Suprapubic skin (tissue), 4 donors: ENCODE data around the gene MRPL4. TPM values are rescaled to one million over a fixed set of nuclear protein-coding genes. Genes with fewer than 3 reads are reported as not detected.

Source experiments
- DNase-seq, 2 donors: peaks; one replicate each; pipeline ENCODE4 v3.0.0-alpha.2; 2019; ENCODE audit warnings: low spot score in 2 of 2
- H3K27ac ChIP-seq: fragments of 200-600 bp; sonication (generic); one replicate; pipeline ENCODE4 v1.5.1; 2019
- H3K27me3 ChIP-seq: fragments of 200-600 bp; sonication (generic); one replicate; pipeline ENCODE4 v1.5.1; 2019
- H3K36me3 ChIP-seq: fragments of 200-600 bp; sonication (generic); one replicate; pipeline ENCODE4 v1.5.1; 2019
- H3K4me1 ChIP-seq: fragments of 200-600 bp; sonication (generic); one replicate; pipeline ENCODE4 v1.5.1; 2019
- H3K4me3 ChIP-seq: fragments of 200-600 bp; sonication (generic); one replicate; pipeline ENCODE4 v1.5.1; 2019; ENCODE audit warnings: mild to moderate bottlenecking
- H3K9me3 ChIP-seq: fragments of 200-600 bp; sonication (generic); one replicate; pipeline ENCODE4 v1.5.1; 2019
- EP300 ChIP-seq: sonication (generic); formaldehyde crosslinking; IDR thresholded peaks from one replicate; pipeline ENCODE4 v1.6.1; 2017; ENCODE audit warnings: antibody characterized with exemption
- WGBS: methylation state at CpG from one replicate; pipeline ENCODE4 v1.1.5; 2018; 5-methylcytosine and 5-hydroxymethylcytosine counted together
- total RNA-seq, 4 donors: library from RNA; depleted of rRNA; stranded (reverse); fragments of >200 nt; gene quantifications; one replicate each; pipeline ENCODE4 v1.1.0, GENCODE V29; 2016
- TF ChIP-seq, protein P1 (sequence below), 2 donors: fragments of 200-600 bp in 1 of 2; fragments of 450-650 bp in 1 of 2; sonication (generic) in 1 of 2; IDR thresholded peaks; one replicate each; pipeline ENCODE4 v1.5.1; 2016 to 2019; ENCODE audit warnings: antibody characterized with exemption in 2 of 2, mild to moderate bottlenecking in 1 of 2, moderate library complexity in 1 of 2

MRPL4 gene
- total RNA-seq, 4 donors from 2014 or later = 53.3 to 108 (median 77.3) TPM

DNA sequence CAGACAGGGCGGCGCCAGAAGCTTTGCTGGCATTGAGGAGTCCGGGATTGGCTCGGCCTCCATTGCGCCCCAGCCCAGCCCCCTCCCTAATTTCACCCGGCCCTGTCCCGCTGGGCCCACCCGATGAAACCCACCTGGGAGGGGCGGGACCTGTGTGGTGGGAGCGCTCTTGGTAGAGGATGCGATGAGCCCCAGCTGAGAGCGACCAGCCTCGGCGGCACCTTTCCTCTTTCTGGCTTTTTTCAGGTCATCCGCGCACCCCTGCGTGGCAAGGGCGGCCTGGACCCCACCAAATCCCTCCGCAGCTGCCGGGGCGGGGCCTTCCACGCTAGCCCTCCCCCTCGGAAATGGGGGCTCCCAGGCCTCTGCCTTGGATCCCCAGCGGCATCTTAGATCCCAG is 57.4 kb downstream of the MRPL4 start, which contains the start of gene ZGLP1:
Gene ZGLP1 (minus strand): TSS at position 393 of the 400 bp plus-strand sequence.
- no peak for DNase-seq
- Histone ChIP-seq H3K27ac (no peak within 1 kb of the TSS), H3K4me3 (no peak within 1 kb of the TSS), H3K4me1 (no peaks in the 10 kb centered on the region), H3K36me3 (peaks cover 13% of the 10 kb centered on the region), H3K9me3 (no peaks in the 10 kb centered on the region), H3K27me3 (no peaks in the 10 kb centered on the region)
- TF ChIP-seq, protein P1, sequence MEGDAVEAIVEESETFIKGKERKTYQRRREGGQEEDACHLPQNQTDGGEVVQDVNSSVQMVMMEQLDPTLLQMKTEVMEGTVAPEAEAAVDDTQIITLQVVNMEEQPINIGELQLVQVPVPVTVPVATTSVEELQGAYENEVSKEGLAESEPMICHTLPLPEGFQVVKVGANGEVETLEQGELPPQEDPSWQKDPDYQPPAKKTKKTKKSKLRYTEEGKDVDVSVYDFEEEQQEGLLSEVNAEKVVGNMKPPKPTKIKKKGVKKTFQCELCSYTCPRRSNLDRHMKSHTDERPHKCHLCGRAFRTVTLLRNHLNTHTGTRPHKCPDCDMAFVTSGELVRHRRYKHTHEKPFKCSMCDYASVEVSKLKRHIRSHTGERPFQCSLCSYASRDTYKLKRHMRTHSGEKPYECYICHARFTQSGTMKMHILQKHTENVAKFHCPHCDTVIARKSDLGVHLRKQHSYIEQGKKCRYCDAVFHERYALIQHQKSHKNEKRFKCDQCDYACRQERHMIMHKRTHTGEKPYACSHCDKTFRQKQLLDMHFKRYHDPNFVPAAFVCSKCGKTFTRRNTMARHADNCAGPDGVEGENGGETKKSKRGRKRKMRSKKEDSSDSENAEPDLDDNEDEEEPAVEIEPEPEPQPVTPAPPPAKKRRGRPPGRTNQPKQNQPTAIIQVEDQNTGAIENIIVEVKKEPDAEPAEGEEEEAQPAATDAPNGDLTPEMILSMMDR (IDR thresholded peaks at IDR 0.05) = no peak
- no peak for TF ChIP-seq EP300
- 88% methylated on average over 19 of the region's 24 CpGs for WGBS

Other genes starting within 250 kb of the MRPL4 start
- 10 to 100 TPM; 13.4 to 30.6 (median 18.8) TPM for gene COL5A3, start 241.7 kb upstream of the MRPL4 start, total RNA-seq
- gene RDH8, start 238.7 kb upstream of the MRPL4 start, total RNA-seq = not detected
- 10 to 100 TPM; 11.8 to 26.7 (median 22.3) TPM for gene SHFL, start 165.9 kb upstream of the MRPL4 start, total RNA-seq
- 1 to 10 TPM in 1 of 4 donors, under 1 TPM in 2, not detected in 1; 0.38 to 1.1 (median 0.42) TPM for gene ANGPTL6, start 149.5 kb upstream of the MRPL4 start, total RNA-seq
- gene PPAN, start 145.9 kb upstream of the MRPL4 start, total RNA-seq = 10 to 100 TPM; 41.9 to 55.1 (median 46.8) TPM
- 10 to 100 TPM; 16.4 to 32.9 (median 19.9) TPM for gene P2RY11, start 140.5 kb upstream of the MRPL4 start, total RNA-seq
- 100 to 1,000 TPM; 211 to 315 (median 225) TPM for gene EIF3G, start 132.3 kb upstream of the MRPL4 start, total RNA-seq
- 10 to 100 TPM; 36.1 to 54.4 (median 44.2) TPM for gene DNMT1, start 57.3 kb upstream of the MRPL4 start, total RNA-seq
- gene S1PR2, start 20.9 kb upstream of the MRPL4 start, total RNA-seq = 1 to 10 TPM; 3.9 to 9.9 (median 8.6) TPM
- gene ICAM1, start 18.9 kb downstream of the MRPL4 start, total RNA-seq = 10 to 100 TPM in 2 of 4 donors, 1 to 10 TPM in 2; 9.1 to 11.1 (median 9.6) TPM
- not detected for gene ICAM4, start 34.7 kb downstream of the MRPL4 start, total RNA-seq
- under 1 TPM in 3 of 4 donors, not detected in 1; 0.21 to 0.97 (median 0.62) TPM for gene ICAM5, start 37.7 kb downstream of the MRPL4 start, total RNA-seq
- 1 to 10 TPM; 1.4 to 7.2 (median 2.9) TPM for gene ZGLP1, start 57.6 kb downstream of the MRPL4 start, total RNA-seq
- gene FDX2, start 63.8 kb downstream of the MRPL4 start, total RNA-seq = 10 to 100 TPM in 3 of 4 donors, 1 to 10 TPM in 1; 7.9 to 19.0 (median 14.5) TPM
- 10 to 100 TPM; 18.4 to 27.8 (median 24.8) TPM for gene RAVER1, start 81.3 kb downstream of the MRPL4 start, total RNA-seq
- 1 to 10 TPM; 3.1 to 4.5 (median 3.8) TPM for gene ICAM3, start 87.4 kb downstream of the MRPL4 start, total RNA-seq
- gene TYK2, start 128.4 kb downstream of the MRPL4 start, total RNA-seq = 100 to 1,000 TPM in 2 of 4 donors, 10 to 100 TPM in 2; 80.4 to 200 (median 124) TPM
- 100 to 1,000 TPM in 3 of 4 donors, 10 to 100 TPM in 1; 91.7 to 178 (median 109) TPM for gene CDC37, start 151.3 kb downstream of the MRPL4 start, total RNA-seq
- 1 to 10 TPM; 3.7 to 7.9 (median 5.6) TPM for gene PDE4A, start 168.3 kb downstream of the MRPL4 start, total RNA-seq